ENCODE data around the gene FYN. TPM values are rescaled to one million over a fixed set of nuclear protein-coding genes. Genes with fewer than 3 reads are reported as not detected.

Gene FYN
- total RNA-seq, 1 donor from 2014 or later: 260 TPM

GRCh38 chr6:111779031-111779430 is 94.2 kb downstream of the FYN start:
- no peak overlapping the region for H3K4me3 Mint-ChIP-seq
- H3K36me3 Mint-ChIP-seq (ENCODE audit: low read depth): peaks cover 15% of the 10 kb centered on the region
- TF ChIP-seq CTCF (conservative IDR thresholded peaks at IDR 0.05): no peak
- no peak overlapping the region for H3K27ac Mint-ChIP-seq (ENCODE audit: unreplicated experiment)
- peaks cover 50% of the 10 kb centered on the region for H3K4me1 Mint-ChIP-seq
- no peaks in the 10 kb centered on the region for H3K9me3 Mint-ChIP-seq
- DNase-seq (ENCODE audit: low read depth, low spot score): no peak
- H3K27me3 Mint-ChIP-seq (ENCODE audit: low read depth): no peaks in the 10 kb centered on the region

- H3K27me3 Mint-ChIP-seq (ENCODE audit: low read depth): no peaks in the 10 kb centered on the region
- no peaks in the 10 kb centered on the region for H3K9me3 Mint-ChIP-seq
- H3K36me3 Mint-ChIP-seq (ENCODE audit: low read depth): peaks cover 3% of the 10 kb centered on the region
- TF ChIP-seq CTCF (conservative IDR thresholded peaks at IDR 0.05): no peak
- DNase-seq (ENCODE audit: low read depth, low spot score): no peak
- H3K4me3 Mint-ChIP-seq: no peak overlapping the region
- H3K27ac Mint-ChIP-seq (ENCODE audit: unreplicated experiment): no peak overlapping the region
- H3K4me1 Mint-ChIP-seq: peaks cover 43% of the 10 kb centered on the region
Measured at GRCh38 chr6:111777357-111777756, 95.9 kb downstream of the FYN start.

GRCh38 chr6:111776236-111777221 is 96.7 kb downstream of the FYN start:
- DNase-seq (ENCODE audit: low read depth, low spot score): no peak
- no peak overlapping the region for H3K27ac Mint-ChIP-seq (ENCODE audit: unreplicated experiment)
- H3K36me3 Mint-ChIP-seq (ENCODE audit: low read depth): peaks cover 6% of the 10 kb centered on the region
- H3K27me3 Mint-ChIP-seq (ENCODE audit: low read depth): no peaks in the 10 kb centered on the region
- H3K4me3 Mint-ChIP-seq: no peak overlapping the region
- TF ChIP-seq CTCF (conservative IDR thresholded peaks at IDR 0.05): no peak
- H3K9me3 Mint-ChIP-seq: no peaks in the 10 kb centered on the region
- H3K4me1 Mint-ChIP-seq: peaks cover 51% of the 10 kb centered on the region

- Mint-ChIP-seq H3K4me1 (peaks cover 53% of the 10 kb centered on the region), H3K9me3 (no peaks in the 10 kb centered on the region), H3K36me3 (ENCODE audit: low read depth) (peaks cover 8% of the 10 kb centered on the region), H3K4me3 (no peak overlapping the region), H3K27me3 (ENCODE audit: low read depth) (no peaks in the 10 kb centered on the region), H3K27ac (ENCODE audit: unreplicated experiment) (no peak overlapping the region)
- no peak for TF ChIP-seq CTCF (conservative IDR thresholded peaks at IDR 0.05)
- no peak for DNase-seq (ENCODE audit: low read depth, low spot score)
Measured at GRCh38 chr6:111775145-111775922, 97.9 kb downstream of the FYN start.

- H3K36me3 Mint-ChIP-seq (ENCODE audit: low read depth): peaks cover 5% of the 10 kb centered on the region
- no peak overlapping the region for H3K4me3 Mint-ChIP-seq
- DNase-seq (ENCODE audit: low read depth, low spot score): no peak
- TF ChIP-seq CTCF (conservative IDR thresholded peaks at IDR 0.05): no peak
- peaks cover 53% of the 10 kb centered on the region for H3K4me1 Mint-ChIP-seq
- H3K9me3 Mint-ChIP-seq: no peaks in the 10 kb centered on the region
- no peak overlapping the region for H3K27ac Mint-ChIP-seq (ENCODE audit: unreplicated experiment)
- no peaks in the 10 kb centered on the region for H3K27me3 Mint-ChIP-seq (ENCODE audit: low read depth)
Measured at GRCh38 chr6:111774346-111774703, 98.9 kb downstream of the FYN start.
